Natural killer cell (primary cell): ENCODE measurements around the gene PI16. TPM values are rescaled to one million over a fixed set of nuclear protein-coding genes. Genes with fewer than 3 reads are reported as not detected.

Source experiments
- ATAC-seq, 3 donors: fragments of 150-1000 bp in 2 of 3; fragments of 200-7000 bp in 1 of 3; cut with Tn5 transposase; 1 replicate in 1 of 3; 2 replicates in 2 of 3; pipeline ENCODE4 v1.10.0; 2021; ENCODE audit warnings: mild to moderate bottlenecking in 2 of 3, moderate library complexity in 2 of 3
- DNase-seq, 2 donors: peaks; one replicate each; pipeline versions ENCODE4 v3.0.0 to v3.0.0-alpha.2; 2013 to 2021; ENCODE audit warnings: mixed read lengths in 1 of 2
- H3K27ac ChIP-seq: one replicate; pipeline ENCODE4 v1.5.1; 2013; ENCODE audit warnings: mild to moderate bottlenecking, low read length
- H3K27me3 ChIP-seq: one replicate; pipeline ENCODE4 v1.6.1; 2013; ENCODE audit warnings: low read length; ENCODE audit not compliant: control insufficient read depth, insufficient read depth
- H3K36me3 ChIP-seq: one replicate; pipeline ENCODE4 v1.6.1; 2013; ENCODE audit warnings: low read length; ENCODE audit not compliant: control insufficient read depth, insufficient read depth
- H3K4me1 ChIP-seq: one replicate; pipeline ENCODE4 v1.6.1; 2013; ENCODE audit warnings: low read length; ENCODE audit not compliant: control insufficient read depth, insufficient read depth
- H3K4me3 ChIP-seq: one replicate; pipeline ENCODE4 v1.5.1; 2013; ENCODE audit warnings: low read length
- H3K9me3 ChIP-seq: one replicate; pipeline ENCODE4 v1.6.1; 2013; ENCODE audit warnings: low read length; ENCODE audit not compliant: control insufficient read depth, insufficient read depth
- H3K27ac Mint-ChIP-seq, 2 donors: one replicate each; pipeline ENCODE4 v1.8.0; 2022; ENCODE audit warnings: mild to moderate bottlenecking in 2 of 2, mixed read lengths in 2 of 2, moderate library complexity in 1 of 2
- H3K27me3 Mint-ChIP-seq, 2 donors: one replicate each; pipeline ENCODE4 v1.8.0; 2022; ENCODE audit warnings: low read depth in 2 of 2, mixed read lengths in 2 of 2
- H3K36me3 Mint-ChIP-seq: one replicate; pipeline ENCODE4 v1.8.0; 2022; ENCODE audit warnings: mixed read lengths
- H3K4me1 Mint-ChIP-seq, 2 donors: one replicate each; pipeline ENCODE4 v1.8.0; 2022; ENCODE audit warnings: mixed read lengths in 2 of 2
- H3K4me3 Mint-ChIP-seq: one replicate; pipeline ENCODE4 v1.8.0; 2022; ENCODE audit warnings: mild to moderate bottlenecking, moderate library complexity, mixed read lengths
- H3K9me3 Mint-ChIP-seq, 2 donors: one replicate each; pipeline ENCODE4 v1.8.0; 2022; ENCODE audit warnings: mixed read lengths in 2 of 2
- CTCF ChIP-seq: fragments of 200-600 bp; IDR thresholded peaks from one replicate; pipeline ENCODE4 v1.8.0; 2022; ENCODE audit warnings: antibody characterized with exemption
- WGBS: methylation state at CpG from one replicate; pipeline ENCODE4 v1.1.7; 2013; ENCODE audit warnings: missing lambda C conversion rate; ENCODE audit not compliant: insufficient coverage; 5-methylcytosine and 5-hydroxymethylcytosine counted together
- intact Hi-C: fragments of 100-400 bp; cut with micrococcal nuclease; formaldehyde crosslinking; loops from one replicate; pipeline ENCODE4 v1.14.2; 2022
- total RNA-seq, 4 donors: library from RNA; stranded (reverse); fragments of 120-200 nt in 1 of 4; gene quantifications; one replicate each; pipeline versions ENCODE4 v1.2.3 to v1.2.4, GENCODE V29; 2013 to 2022

PI16 gene
- total RNA-seq, 3 donors from 2014 or later (not counting 1 experiment from before 2014, with no cell fraction given), result 0.33 to 1.8 (median 1.1) TPM

GRCh38 chr6:36979347-36979742 is 24.8 kb downstream of the PI16 start:
- ATAC-seq (peak in 2 of 3 donors; percentile 44 to 58), DNase-seq (peak in 1 of 2 donors; percentile 68)
- Histone ChIP-seq H3K36me3 (peaks cover 50% of the 10 kb centered on the region), H3K9me3 (no peaks in the 10 kb centered on the region), H3K27ac (no peak overlapping the region), H3K4me1 (peaks cover 9% of the 10 kb centered on the region), H3K27me3 (no peaks in the 10 kb centered on the region), H3K4me3 (no peak overlapping the region)
- H3K9me3 Mint-ChIP-seq, result no peaks in the 10 kb centered on the region
- peaks cover 22 to 32% of the 10 kb centered on the region in 2 donors for H3K4me1 Mint-ChIP-seq
- H3K27ac Mint-ChIP-seq, result peak overlapping the region in 1 of 2 donors; percentile 53
- H3K36me3 Mint-ChIP-seq, result no peaks in the 10 kb centered on the region
- no peak overlapping the region for H3K4me3 Mint-ChIP-seq
- H3K27me3 Mint-ChIP-seq, result no peaks in the 10 kb centered on the region
- intact Hi-C loops, result no loop called here
- WGBS, result 53% methylated on average over 4 of the region's 4 CpGs
- no peak for TF ChIP-seq CTCF

- WGBS, result 91% methylated on average over 6 of the region's 6 CpGs
- no peak for TF ChIP-seq CTCF
- no peak overlapping the region for H3K4me3 ChIP-seq
- Mint-ChIP-seq H3K4me1 (peaks cover 22 to 32% of the 10 kb centered on the region in 2 donors), H3K27ac (peak overlapping the region in 1 of 2 donors; percentile 36), H3K27me3 (no peaks in the 10 kb centered on the region), H3K4me3 (no peak overlapping the region), H3K9me3 (no peaks in the 10 kb centered on the region), H3K36me3 (no peaks in the 10 kb centered on the region)
- no peak overlapping the region for H3K27ac ChIP-seq
- H3K4me1 ChIP-seq, result peaks cover 16% of the 10 kb centered on the region
- no peaks in the 10 kb centered on the region for H3K27me3 ChIP-seq
- H3K36me3 ChIP-seq, result peaks cover 43% of the 10 kb centered on the region
- no peak for DNase-seq
- no peak for ATAC-seq
- intact Hi-C loops, result no loop called here
- no peaks in the 10 kb centered on the region for H3K9me3 ChIP-seq
Measured at GRCh38 chr6:36980129-36980528, 25.6 kb downstream of the PI16 start.

GRCh38 chr6:36980876-36981619 is 26.5 kb downstream of the PI16 start:
- H3K4me3 ChIP-seq, result no peak overlapping the region
- peaks cover 33% of the 10 kb centered on the region for H3K36me3 ChIP-seq
- ATAC-seq (no peak), DNase-seq (no peak)
- no peak for TF ChIP-seq CTCF
- no peak overlapping the region for H3K27ac ChIP-seq
- no peak overlapping the region for H3K4me3 Mint-ChIP-seq
- no peaks in the 10 kb centered on the region for H3K9me3 Mint-ChIP-seq
- WGBS, result 88% methylated on average over 14 of the region's 14 CpGs
- peak overlapping the region; percentile 21 to 56 for H3K27ac Mint-ChIP-seq
- intact Hi-C loops, result no loop called here
- H3K4me1 Mint-ChIP-seq, result peaks cover 22 to 32% of the 10 kb centered on the region in 2 donors
- no peaks in the 10 kb centered on the region for H3K9me3 ChIP-seq
- peaks cover 20% of the 10 kb centered on the region for H3K4me1 ChIP-seq
- no peaks in the 10 kb centered on the region for H3K36me3 Mint-ChIP-seq
- no peaks in the 10 kb centered on the region for H3K27me3 ChIP-seq
- H3K27me3 Mint-ChIP-seq, result no peaks in the 10 kb centered on the region
